Measurements from ENCODE around the gene TNFRSF11A.

TNFRSF11A gene

DNA sequence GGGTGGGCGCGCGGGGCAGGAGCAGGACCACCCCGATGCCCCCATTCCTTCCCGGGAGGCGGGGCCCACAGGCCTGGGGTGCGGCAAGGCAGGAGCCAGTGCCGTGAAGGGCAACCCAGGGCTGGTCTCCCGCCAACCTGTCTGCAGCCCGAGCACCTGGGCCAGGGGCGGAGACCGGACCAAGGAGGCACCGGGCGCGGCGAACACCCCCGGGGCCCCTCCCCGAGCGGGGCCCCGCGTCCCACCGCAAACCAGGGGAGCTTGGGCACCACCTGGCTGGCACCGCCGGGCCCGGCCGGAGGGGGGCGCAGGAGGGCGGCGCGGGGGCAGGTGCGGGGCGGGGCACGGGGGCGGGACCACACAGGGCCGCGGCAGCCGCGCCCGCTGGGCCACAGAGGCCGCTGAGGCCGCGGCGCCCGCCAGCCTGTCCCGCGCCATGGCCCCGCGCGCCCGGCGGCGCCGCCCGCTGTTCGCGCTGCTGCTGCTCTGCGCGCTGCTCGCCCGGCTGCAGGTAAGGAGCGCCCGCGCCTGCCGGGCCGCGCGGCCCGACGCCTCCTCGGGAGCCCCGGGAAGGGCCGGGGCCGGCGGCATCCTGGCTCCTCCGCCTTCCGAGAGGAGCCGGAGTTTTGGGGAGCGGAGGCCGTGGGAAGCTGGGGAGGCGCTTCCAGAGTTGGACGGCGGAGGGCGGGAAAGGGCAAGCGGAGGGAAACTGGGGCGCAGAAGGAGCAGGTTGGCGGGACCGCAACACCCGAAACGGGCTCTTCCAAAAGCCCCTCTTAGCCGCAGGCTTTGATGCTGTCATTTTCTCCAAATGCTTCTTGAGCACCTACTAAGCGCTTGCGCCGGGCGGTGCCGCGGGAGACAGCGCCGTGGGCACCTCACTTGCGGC is at the start of gene TNFRSF11A:
TSS of gene TNFRSF11A (plus strand) at position 394 of the 889 bp plus-strand sequence. CDS start at position 437, 43 bp downstream.
- peak; percentile 24 for DNase-seq (ENCODE audit: low read depth, low spot score)

DNA sequence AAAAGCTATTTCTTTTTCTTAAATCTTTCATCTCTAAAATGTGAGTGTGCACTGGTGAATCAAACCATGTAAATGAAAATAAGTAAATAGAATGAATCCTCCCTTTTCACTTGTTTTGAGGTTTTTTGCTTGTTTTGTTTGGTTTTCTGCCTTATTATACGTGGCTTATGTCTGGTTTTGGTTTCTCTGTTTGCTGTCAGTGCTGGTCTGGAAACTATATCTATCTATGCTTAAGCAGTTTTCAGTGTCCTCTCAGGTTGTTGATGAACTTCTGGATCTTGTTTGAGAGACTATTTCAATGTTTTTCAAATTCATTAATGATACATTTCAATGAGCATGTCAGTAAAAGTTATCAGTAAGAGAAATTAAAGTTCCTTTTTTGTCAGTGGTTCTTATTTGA is 48.1 kb upstream of the TNFRSF11A start:
- no peak for DNase-seq (ENCODE audit: low read depth, low spot score)

GRCh38 chr18:62279561-62279960 is 45.5 kb upstream of the TNFRSF11A start:
- no peak for DNase-seq (ENCODE audit: low read depth, low spot score)

DNA sequence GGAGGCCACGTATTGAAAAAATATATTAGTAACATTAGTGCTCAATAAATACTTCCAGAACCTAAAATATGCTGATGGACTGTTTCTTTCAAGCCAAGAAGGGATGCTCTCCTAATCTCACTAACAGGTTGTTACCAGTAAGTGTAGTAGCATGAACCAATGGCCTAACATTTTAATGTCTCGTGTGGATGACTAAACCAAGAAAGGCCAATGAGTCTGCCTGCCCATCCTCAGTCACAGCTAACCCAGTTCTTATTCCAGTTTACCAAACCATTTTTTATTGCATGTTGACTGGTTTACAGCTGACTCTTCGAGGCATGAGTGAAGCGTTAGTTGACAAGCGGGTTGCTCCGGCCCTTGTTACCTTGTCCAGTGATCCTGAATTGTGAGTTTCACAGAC is 45.1 kb upstream of the TNFRSF11A start:
- DNase-seq (ENCODE audit: low read depth, low spot score) = no peak

- DNase-seq (ENCODE audit: low read depth, low spot score) = no peak
These were observed 44.3 kb upstream of the TNFRSF11A start for GRCh38 chr18:62280786-62281185.

DNA sequence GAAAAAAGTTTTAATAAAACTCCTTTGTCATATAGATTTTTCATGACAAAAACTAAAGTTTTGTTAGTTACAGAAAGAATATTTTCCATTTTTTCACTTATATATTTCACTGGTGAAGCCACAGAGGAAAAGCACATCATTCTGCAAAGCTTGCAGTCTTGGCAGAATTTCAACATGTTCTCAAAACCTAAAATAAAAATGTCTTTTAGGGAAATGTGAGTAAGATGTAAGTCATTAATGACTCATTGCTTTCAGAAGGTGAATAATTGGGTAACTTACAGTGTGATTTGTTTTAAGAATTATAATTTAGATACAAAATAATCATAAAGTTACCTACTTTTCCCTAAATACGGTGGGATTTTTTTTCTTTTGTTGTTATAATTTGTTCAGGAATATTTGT is 43.4 kb upstream of the TNFRSF11A start:
- DNase-seq (ENCODE audit: low read depth, low spot score) = no peak

DNA sequence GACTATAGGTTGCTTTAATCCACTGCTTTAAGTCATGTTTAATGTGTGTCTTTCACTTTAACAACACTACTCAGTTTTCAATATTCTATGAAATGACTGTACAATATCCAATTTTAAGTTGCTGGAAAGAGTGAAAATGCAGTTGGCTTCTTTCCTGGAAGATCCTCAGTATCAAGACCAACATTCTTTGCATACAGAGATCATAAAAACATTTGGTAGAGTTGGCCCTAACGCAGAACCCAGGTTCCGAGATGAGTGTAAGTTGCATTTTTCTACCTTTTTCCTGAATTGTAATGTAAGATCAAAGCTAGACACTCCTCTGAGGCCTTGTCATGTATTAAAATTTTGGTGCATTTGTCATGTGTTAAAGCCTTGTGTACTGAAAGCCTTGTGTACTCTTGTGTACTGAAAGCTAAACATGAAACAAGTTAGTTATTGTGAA is 42.9 kb upstream of the TNFRSF11A start:
- DNase-seq (ENCODE audit: low read depth, low spot score) = no peak

DNA sequence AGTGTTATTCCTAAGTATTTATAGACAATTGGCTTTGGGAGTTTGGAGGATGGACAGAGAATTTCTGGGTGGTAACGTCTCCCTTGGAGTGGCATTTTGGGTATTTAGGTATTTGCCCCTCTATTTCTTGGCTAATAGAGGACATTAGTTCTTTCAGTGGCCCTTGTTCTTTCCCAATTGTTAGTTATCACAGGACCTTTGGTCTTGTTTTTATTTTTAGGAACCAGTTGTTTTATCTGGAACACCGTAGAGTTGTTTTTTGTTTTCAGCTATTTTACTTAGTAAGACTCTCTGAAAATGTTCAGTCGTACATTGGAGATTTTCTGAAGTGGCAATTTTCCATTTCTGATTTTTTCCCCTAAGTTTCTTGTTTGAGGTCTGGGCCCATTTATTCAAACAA is 40.5 kb upstream of the TNFRSF11A start:
- no peak for DNase-seq (ENCODE audit: low read depth, low spot score)

- DNase-seq (ENCODE audit: low read depth, low spot score) = no peak
These were observed 39.8 kb upstream of the TNFRSF11A start for GRCh38 chr18:62285281-62285680.

DNA sequence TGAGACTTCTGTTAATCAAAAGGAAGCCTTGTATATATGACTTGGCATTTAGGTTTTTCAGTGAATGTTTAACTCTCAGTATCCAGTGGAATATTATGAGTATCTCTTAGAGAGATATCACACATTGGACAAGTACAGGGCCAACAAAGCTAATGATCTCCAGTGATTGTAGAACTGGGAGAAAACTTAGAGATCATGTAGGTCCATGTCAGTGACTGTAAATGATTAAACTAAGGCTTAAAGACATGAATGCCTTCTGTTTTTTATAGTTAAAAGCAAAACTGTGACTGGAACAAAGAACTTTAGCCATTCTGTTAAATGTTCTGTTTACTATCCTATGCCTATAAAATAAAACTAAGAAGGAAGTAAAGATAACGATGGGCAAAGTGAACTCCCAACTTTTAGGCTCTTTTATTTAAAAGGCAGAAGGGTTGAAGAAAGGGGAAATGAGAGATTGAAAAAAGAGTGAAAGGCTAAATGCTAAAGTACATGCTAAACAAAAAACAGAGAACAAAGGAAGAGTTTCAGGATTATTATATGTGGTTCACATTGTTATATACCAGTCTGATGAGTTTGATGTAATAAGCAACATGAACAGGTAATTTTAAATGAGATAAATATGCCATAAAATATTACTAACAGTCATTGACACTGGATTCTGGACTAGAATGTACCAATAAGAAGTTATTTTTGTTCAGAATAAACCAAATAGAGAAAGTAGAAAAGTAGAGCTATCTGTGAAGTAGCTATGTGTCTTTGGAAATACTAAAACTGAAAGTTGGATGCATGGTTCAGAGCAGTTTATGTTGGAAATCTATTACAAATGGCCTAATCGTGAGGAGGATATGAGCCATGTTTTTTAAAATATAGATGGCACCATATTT is 37.1 kb upstream of the TNFRSF11A start:
- DNase-seq (ENCODE audit: low read depth, low spot score) = no peak

DNA sequence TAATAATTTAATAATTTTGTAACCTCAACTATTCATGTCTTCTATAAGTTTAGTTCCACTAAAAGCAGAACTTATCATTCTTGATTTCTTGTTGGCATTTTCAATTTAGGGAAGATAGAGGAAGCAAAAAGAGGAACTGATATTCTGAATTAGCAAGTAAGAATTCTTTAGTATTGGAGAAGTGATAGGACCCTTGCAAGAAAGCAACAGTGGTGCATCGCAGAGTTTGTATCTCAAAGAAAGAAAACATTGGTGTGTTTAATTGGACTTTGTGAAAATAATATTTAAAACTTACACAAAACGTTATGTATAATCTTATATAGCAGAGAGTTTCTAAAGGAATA is 36.5 kb upstream of the TNFRSF11A start:
- DNase-seq (ENCODE audit: low read depth, low spot score) = no peak

DNA sequence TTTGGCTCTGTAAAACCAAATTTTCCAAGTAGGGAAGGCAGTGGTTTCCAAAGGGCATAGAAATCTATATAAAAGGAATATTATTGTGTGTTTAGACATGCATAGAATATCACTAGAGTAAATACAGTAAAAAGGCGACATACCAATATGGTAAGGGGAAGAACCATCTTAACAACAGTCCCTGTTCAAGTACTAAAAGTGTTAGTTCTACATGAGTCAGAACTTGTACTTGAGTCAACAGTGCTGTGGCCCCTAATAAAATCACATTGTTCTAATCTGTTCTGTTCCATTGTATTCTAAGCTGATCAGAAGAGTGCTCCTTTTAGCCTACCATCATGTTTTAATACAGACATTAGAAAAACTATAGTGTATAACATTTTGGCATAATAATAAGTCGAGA is 36.1 kb upstream of the TNFRSF11A start:
- DNase-seq (ENCODE audit: low read depth, low spot score) = no peak

DNA sequence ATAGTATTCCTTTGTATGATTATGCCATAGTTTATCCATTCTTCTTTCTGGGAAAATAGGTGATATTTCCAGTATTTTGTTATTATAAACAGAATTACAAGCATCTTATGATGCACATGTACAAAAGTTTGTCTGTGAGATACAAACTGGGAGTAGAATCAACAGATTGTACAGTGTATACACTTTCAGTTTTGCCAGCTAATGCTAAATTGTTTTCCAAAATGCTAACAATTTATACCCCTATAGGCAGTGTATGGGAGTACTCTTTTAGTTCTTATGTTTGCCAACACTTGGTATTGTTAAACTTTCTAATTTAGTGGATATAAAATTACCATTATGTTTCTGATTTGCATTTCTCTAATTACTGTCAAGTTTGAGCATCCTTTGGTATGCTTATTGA is 31.0 kb upstream of the TNFRSF11A start:
- no peak for DNase-seq (ENCODE audit: low read depth, low spot score)

- DNase-seq (ENCODE audit: low read depth, low spot score) = no peak
These were observed 24.6 kb upstream of the TNFRSF11A start for GRCh38 chr18:62300359-62300963.

DNA sequence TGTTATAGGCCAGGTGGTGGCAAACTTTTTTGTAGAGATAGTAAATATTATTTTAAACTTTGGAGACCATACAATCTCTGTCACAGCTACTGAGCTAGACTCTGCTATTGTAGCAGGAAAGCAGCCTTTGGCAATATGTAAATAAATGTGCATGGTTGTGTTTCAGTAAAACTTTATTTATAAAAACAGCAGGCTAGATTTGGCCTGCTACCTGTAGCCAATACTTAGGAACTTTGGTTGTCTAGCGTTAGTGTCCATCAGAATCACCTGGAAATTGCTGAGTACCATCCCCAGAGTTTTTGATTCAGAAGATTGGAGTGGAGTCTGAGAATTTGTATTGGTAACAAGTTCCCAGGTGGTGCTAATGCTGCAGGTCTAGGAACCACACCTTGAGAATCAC is 23.8 kb upstream of the TNFRSF11A start:
- DNase-seq (ENCODE audit: low read depth, low spot score) = no peak

GRCh38 chr18:62312851-62313250 is 12.3 kb upstream of the TNFRSF11A start:
- no peak for DNase-seq (ENCODE audit: low read depth, low spot score)

- DNase-seq (ENCODE audit: low read depth, low spot score) = no peak
These were observed 6.6 kb upstream of the TNFRSF11A start for GRCh38 chr18:62318228-62319180.

DNA sequence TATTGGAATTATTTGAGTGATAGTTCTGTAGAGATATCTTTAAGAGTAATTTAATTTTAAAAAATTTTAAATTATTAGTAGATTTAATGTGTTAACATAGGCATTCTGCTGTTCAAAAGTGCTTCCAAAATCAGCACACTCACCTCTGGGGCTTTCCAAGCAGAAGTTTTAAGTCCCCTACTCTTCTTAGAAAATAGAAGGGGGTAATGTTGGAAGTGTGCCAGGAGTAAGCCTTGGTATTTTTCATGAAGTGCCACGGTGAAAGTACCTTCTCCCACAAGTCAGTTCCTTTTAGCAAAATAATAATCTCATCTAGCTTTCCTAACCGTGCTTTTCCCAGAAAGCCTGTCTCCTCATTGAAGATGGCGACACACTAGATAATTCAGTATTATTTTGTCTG is 3.9 kb upstream of the TNFRSF11A start:
- no peak for DNase-seq (ENCODE audit: low read depth, low spot score)

DNA sequence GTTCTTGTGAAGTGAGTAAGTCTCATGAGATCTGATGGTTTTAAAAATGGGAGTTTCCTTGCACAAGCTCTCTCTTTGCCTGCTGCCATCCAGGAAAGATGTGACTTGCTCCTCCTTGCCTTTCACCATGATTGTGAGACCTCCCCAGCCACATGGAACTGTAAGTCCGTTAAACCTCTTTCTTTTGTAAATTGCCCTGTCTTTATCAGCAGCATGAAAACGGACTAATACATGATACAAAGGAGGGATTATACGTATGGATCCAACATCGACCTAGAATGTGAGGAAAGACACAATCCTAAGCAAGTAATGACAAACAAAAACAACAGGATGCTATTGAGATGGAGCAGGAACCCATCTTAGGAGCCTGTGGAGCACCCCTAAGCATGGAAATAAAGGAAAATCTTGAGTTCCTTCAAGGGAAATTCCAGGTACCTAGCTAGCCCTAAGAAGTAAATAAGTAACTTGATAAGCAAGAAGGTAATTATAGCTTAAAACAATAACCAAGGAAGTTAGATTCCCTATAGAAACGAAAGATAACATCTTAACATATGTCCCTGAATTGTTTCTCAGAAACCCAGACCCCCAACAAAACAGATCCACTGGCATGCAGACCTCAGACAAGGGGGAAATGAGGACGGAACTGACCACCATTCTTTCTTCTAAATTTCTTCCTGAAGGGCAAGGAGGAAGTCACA is 1.5 kb upstream of the TNFRSF11A start:
- no peak for DNase-seq (ENCODE audit: low read depth, low spot score)

GRCh38 chr18:62324181-62324828 is 805 bp upstream of the TNFRSF11A start:
- no peak for DNase-seq (ENCODE audit: low read depth, low spot score)
